ENCODE measurements around the gene SYNPR.
A peak's percentile ranks its signal among the peaks of the same experiment; 100 is the strongest.
"Not testable (repeated sequence)": the region's sequence is repeated elsewhere in the genome, so short reads cannot be mapped to it uniquely, and the experiment has no call there.

The SYNPR gene

DNA sequence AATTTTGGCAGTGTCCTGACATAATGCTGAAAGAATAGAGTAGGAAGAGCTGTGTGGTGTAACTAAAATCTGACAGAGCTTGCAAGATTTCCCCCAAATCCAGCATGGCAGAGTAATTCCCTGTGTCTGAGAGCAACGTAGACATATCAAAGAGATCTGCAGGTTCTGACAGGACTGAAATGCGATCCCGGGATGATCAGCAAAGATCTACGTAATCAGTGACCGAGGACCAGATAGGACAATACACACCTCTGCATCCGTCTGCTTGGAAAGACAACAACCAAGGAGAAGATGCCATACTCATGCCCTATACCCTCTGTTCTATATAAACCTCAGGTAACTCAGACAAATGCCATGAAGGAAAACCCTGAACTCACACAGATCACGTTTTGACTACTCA lies 26.6 kb upstream of the SYNPR start:
- no peak overlapping the region for H3K4me2 ChIP-seq (ENCODE audit: insufficient read depth, low read length)
- H3K4me3 ChIP-seq (ENCODE audit: low read depth in 1 of 2, low read length in 2 of 2), result no peak overlapping the region
- no peak overlapping the region for H3K9ac ChIP-seq (ENCODE audit: low read depth, low read length)
- no peaks in the 10 kb centered on the region for H4K20me1 ChIP-seq (ENCODE audit: insufficient read depth, low read length)
- ATAC-seq (ENCODE audit: insufficient read depth, low read depth) (no peak), DNase-seq (no peak)
- no peaks in the 10 kb centered on the region for H3K79me2 ChIP-seq (ENCODE audit: insufficient read depth, low read length)
- H3K4me1 ChIP-seq (ENCODE audit: insufficient read depth, low read length), result no peaks in the 10 kb centered on the region
- H3K27me3 ChIP-seq (ENCODE audit: insufficient read depth, low read length, poor library complexity), result no peaks in the 10 kb centered on the region
- H2AFZ ChIP-seq (ENCODE audit: low read depth, low read length), result no peak overlapping the region
- H3K9me3 ChIP-seq (ENCODE audit: insufficient read depth, low read length, severe bottlenecking), result no peaks in the 10 kb centered on the region
- TF ChIP-seq, protein P1, sequence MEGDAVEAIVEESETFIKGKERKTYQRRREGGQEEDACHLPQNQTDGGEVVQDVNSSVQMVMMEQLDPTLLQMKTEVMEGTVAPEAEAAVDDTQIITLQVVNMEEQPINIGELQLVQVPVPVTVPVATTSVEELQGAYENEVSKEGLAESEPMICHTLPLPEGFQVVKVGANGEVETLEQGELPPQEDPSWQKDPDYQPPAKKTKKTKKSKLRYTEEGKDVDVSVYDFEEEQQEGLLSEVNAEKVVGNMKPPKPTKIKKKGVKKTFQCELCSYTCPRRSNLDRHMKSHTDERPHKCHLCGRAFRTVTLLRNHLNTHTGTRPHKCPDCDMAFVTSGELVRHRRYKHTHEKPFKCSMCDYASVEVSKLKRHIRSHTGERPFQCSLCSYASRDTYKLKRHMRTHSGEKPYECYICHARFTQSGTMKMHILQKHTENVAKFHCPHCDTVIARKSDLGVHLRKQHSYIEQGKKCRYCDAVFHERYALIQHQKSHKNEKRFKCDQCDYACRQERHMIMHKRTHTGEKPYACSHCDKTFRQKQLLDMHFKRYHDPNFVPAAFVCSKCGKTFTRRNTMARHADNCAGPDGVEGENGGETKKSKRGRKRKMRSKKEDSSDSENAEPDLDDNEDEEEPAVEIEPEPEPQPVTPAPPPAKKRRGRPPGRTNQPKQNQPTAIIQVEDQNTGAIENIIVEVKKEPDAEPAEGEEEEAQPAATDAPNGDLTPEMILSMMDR (IDR thresholded peaks at IDR 0.05; ENCODE audit: borderline replicate concordance, extremely low read depth, low read length, poor library complexity, severe bottlenecking), result no peak
- no peak for TF ChIP-seq EZH2 (IDR thresholded peaks at IDR 0.05; ENCODE audit: borderline replicate concordance, low read depth, low read length, severe bottlenecking)
- H3K27ac ChIP-seq (ENCODE audit: low read length), result no peak overlapping the region
- no peaks in the 10 kb centered on the region for H3K36me3 ChIP-seq (ENCODE audit: insufficient read depth, low read length)

DNA sequence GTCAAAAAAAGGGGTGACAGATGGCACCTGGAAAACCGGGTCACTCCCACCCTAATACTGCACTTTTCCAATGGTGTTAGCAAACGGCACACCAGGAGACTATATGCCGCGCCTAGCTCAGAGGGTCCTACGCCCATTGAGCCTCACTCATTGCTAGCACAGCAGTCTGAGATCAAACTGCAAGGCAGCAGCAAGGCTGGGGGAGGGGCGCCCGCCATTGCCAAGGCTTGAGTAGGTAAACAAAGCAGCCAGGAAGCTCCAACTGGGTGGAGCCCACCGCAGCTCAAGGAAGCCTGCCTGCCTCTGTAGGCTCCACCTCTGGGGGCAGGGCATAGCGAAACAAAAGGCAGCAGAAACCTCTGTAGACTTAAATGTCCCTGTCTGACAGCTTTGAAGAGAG lies 22.3 kb upstream of the SYNPR start:
- H3K27me3 ChIP-seq (ENCODE audit: insufficient read depth, low read length, poor library complexity); ATAC-seq (ENCODE audit: insufficient read depth, low read depth); H3K79me2 ChIP-seq (ENCODE audit: insufficient read depth, low read length); H3K9ac ChIP-seq (ENCODE audit: low read depth, low read length); H3K36me3 ChIP-seq (ENCODE audit: insufficient read depth, low read length); H2AFZ ChIP-seq (ENCODE audit: low read depth, low read length); H3K27ac ChIP-seq (ENCODE audit: low read length); H3K4me1 ChIP-seq (ENCODE audit: insufficient read depth, low read length); H3K4me2 ChIP-seq (ENCODE audit: insufficient read depth, low read length); H3K9me3 ChIP-seq (ENCODE audit: insufficient read depth, low read length, severe bottlenecking); H3K4me3 ChIP-seq (ENCODE audit: low read depth in 1 of 2, low read length in 2 of 2); H4K20me1 ChIP-seq (ENCODE audit: insufficient read depth, low read length): not testable (repeated sequence)
- DNase-seq, result peak; percentile 9

DNA sequence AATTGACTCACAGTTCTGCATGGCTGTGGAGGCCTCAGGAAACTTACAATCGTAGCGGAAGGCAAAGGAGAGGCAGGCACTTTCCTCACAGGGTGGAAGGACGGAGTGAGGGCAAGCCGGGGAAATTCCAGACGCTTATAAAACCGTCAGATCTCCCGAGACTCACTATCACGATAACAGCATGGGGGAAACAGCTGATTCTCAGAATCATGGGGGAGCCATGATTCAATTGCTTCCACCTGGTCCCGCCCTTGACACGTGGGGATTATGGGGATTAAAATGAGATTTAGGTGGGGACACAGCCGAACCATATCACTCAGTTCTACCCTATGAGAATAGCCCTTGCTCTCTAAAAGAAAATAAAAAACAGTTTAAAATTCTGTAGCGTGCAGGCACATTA lies 13.4 kb upstream of the SYNPR start:
- TF ChIP-seq, protein P1 (IDR thresholded peaks at IDR 0.05; ENCODE audit: borderline replicate concordance, extremely low read depth, low read length, poor library complexity, severe bottlenecking), result no peak
- TF ChIP-seq EZH2 (IDR thresholded peaks at IDR 0.05; ENCODE audit: borderline replicate concordance, low read depth, low read length, severe bottlenecking), result no peak
- Histone ChIP-seq H3K27ac (ENCODE audit: low read length) (no peak overlapping the region), H2AFZ (ENCODE audit: low read depth, low read length) (no peak overlapping the region), H3K36me3 (ENCODE audit: insufficient read depth, low read length) (no peaks in the 10 kb centered on the region), H3K79me2 (ENCODE audit: insufficient read depth, low read length) (no peaks in the 10 kb centered on the region), H3K27me3 (ENCODE audit: insufficient read depth, low read length, poor library complexity) (no peaks in the 10 kb centered on the region), H3K4me3 (ENCODE audit: low read depth in 1 of 2, low read length in 2 of 2) (no peak overlapping the region), H3K4me1 (ENCODE audit: insufficient read depth, low read length) (no peaks in the 10 kb centered on the region), H3K4me2 (ENCODE audit: insufficient read depth, low read length) (no peak overlapping the region), H3K9ac (ENCODE audit: low read depth, low read length) (no peak overlapping the region), H3K9me3 (ENCODE audit: insufficient read depth, low read length, severe bottlenecking) (no peaks in the 10 kb centered on the region), H4K20me1 (ENCODE audit: insufficient read depth, low read length) (no peaks in the 10 kb centered on the region)
- DNase-seq (no peak), ATAC-seq (ENCODE audit: insufficient read depth, low read depth) (no peak)

- DNase-seq, result no peak
- Histone ChIP-seq H4K20me1 (ENCODE audit: insufficient read depth, low read length) (no peaks in the 10 kb centered on the region), H3K4me1 (ENCODE audit: insufficient read depth, low read length) (no peaks in the 10 kb centered on the region), H3K4me2 (ENCODE audit: insufficient read depth, low read length) (no peak overlapping the region), H3K79me2 (ENCODE audit: insufficient read depth, low read length) (no peaks in the 10 kb centered on the region), H3K27ac (ENCODE audit: low read length) (no peak overlapping the region), H3K4me3 (ENCODE audit: low read depth in 1 of 2, low read length in 2 of 2) (no peak overlapping the region), H3K9ac (ENCODE audit: low read depth, low read length) (no peak overlapping the region), H3K36me3 (ENCODE audit: insufficient read depth, low read length) (no peaks in the 10 kb centered on the region), H2AFZ (ENCODE audit: low read depth, low read length) (no peak overlapping the region), H3K9me3 (ENCODE audit: insufficient read depth, low read length, severe bottlenecking) (no peaks in the 10 kb centered on the region), H3K27me3 (ENCODE audit: insufficient read depth, low read length, poor library complexity) (no peaks in the 10 kb centered on the region)
- TF ChIP-seq EZH2 (IDR thresholded peaks at IDR 0.05; ENCODE audit: borderline replicate concordance, low read depth, low read length, severe bottlenecking), result no peak
- TF ChIP-seq, protein P1 (IDR thresholded peaks at IDR 0.05; ENCODE audit: borderline replicate concordance, extremely low read depth, low read length, poor library complexity, severe bottlenecking), result no peak
- ATAC-seq (ENCODE audit: insufficient read depth, low read depth), result no peak
These were observed 3.7 kb upstream of the SYNPR start for GRCh38 chr3:63274359-63274758.
